ENCODE measurements around the gene CCDC146. TPM values are rescaled to one million over a fixed set of nuclear protein-coding genes. Genes with fewer than 3 reads are reported as not detected.

The CCDC146 gene
- total RNA-seq, 1 experiment from 2014 or later = 0.72 TPM

GRCh38 chr7:77290425-77290824, 168.0 kb downstream of the CCDC146 start:
- Histone ChIP-seq H3T11ph (ENCODE audit: low read length) (no peak overlapping the region), H3K4ac (ENCODE audit: low read depth, low read length) (no peak overlapping the region), H3K18ac (ENCODE audit: insufficient read length, low read depth, low read length) (no peak overlapping the region), H3K14ac (ENCODE audit: insufficient read depth, low read length) (no peak overlapping the region), H2AK5ac (ENCODE audit: insufficient read length, low read length) (no peak overlapping the region), H3K27ac (ENCODE audit: insufficient read length, low read depth, low read length) (no peak overlapping the region), H3K4me2 (ENCODE audit: insufficient read depth, insufficient read length, low read length) (no peak overlapping the region), H3K56ac (ENCODE audit: insufficient read length, low read depth, low read length) (no peak overlapping the region), H4K91ac (ENCODE audit: insufficient read length, low read depth, low read length) (no peak overlapping the region), H3K23me2 (ENCODE audit: insufficient read length, low read depth, low read length, poor library complexity, severe bottlenecking) (no peaks in the 10 kb centered on the region), H3K9me3 (ENCODE audit: control insufficient read depth, low read depth, low read length) (no peaks in the 10 kb centered on the region), H2BK15ac (ENCODE audit: low read depth, low read length) (no peak overlapping the region), H2BK12ac (ENCODE audit: insufficient read length, low read depth, low read length) (no peak overlapping the region), H3K79me1 (ENCODE audit: insufficient read depth, low read depth, low read length, poor library complexity, severe bottlenecking) (no peaks in the 10 kb centered on the region), H3K4me1 (ENCODE audit: insufficient read depth, low read length) (no peaks in the 10 kb centered on the region), H3K27me3 (ENCODE audit: insufficient read depth, low read length) (no peaks in the 10 kb centered on the region), H4K8ac (replicated peaks; ENCODE audit: insufficient read length, low read depth, low read length) (no peak overlapping the region), H2BK120ac (ENCODE audit: low read depth, low read length, poor library complexity, severe bottlenecking) (no peak overlapping the region), H4K5ac (ENCODE audit: insufficient read length, low read depth, low read length) (no peak overlapping the region), H2BK5ac (ENCODE audit: insufficient read length, low read length) (no peak overlapping the region), H2BK20ac (ENCODE audit: low read depth, low read length, poor library complexity, severe bottlenecking) (no peak overlapping the region), H4K20me1 (ENCODE audit: control insufficient read depth, insufficient read depth, insufficient read length) (no peaks in the 10 kb centered on the region), H3K9ac (ENCODE audit: extremely low read depth, insufficient read length, low read length) (no peak overlapping the region), H3K79me2 (ENCODE audit: insufficient read depth, low read length) (no peaks in the 10 kb centered on the region), H2AFZ (ENCODE audit: low read length) (no peak overlapping the region), H3K23ac (ENCODE audit: insufficient read length, low read depth, low read length) (no peak overlapping the region)
- H3K4me3 Mint-ChIP-seq = no peak overlapping the region
- no peak overlapping the region for H3K27ac Mint-ChIP-seq
- DNase-seq = no peak
- H3K27me3 Mint-ChIP-seq (ENCODE audit: low read depth) = no peaks in the 10 kb centered on the region; the same call in 1 of the 2 replicates
- no peaks in the 10 kb centered on the region for H3K36me3 Mint-ChIP-seq (ENCODE audit: insufficient read depth in 1 of 3, low read depth in 3 of 3)
- H3K4me1 Mint-ChIP-seq = peaks cover 2 to 5% of the 10 kb centered on the region in 2 experiments; a peak in 3 of 4 replicates
- TF ChIP-seq, protein P1, sequence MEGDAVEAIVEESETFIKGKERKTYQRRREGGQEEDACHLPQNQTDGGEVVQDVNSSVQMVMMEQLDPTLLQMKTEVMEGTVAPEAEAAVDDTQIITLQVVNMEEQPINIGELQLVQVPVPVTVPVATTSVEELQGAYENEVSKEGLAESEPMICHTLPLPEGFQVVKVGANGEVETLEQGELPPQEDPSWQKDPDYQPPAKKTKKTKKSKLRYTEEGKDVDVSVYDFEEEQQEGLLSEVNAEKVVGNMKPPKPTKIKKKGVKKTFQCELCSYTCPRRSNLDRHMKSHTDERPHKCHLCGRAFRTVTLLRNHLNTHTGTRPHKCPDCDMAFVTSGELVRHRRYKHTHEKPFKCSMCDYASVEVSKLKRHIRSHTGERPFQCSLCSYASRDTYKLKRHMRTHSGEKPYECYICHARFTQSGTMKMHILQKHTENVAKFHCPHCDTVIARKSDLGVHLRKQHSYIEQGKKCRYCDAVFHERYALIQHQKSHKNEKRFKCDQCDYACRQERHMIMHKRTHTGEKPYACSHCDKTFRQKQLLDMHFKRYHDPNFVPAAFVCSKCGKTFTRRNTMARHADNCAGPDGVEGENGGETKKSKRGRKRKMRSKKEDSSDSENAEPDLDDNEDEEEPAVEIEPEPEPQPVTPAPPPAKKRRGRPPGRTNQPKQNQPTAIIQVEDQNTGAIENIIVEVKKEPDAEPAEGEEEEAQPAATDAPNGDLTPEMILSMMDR (conservative IDR thresholded peaks at IDR 0.05) = no peak
- peaks cover 0 to 2% of the 10 kb centered on the region in 2 experiments; a peak in 1 of 5 replicates for H3K9me3 Mint-ChIP-seq

All from H9 (cell line).